Measurements from ENCODE around the gene GIT2. TPM values are rescaled to one million over a fixed set of nuclear protein-coding genes. Genes with fewer than 3 reads are reported as not detected.

The GIT2 gene
- total RNA-seq, 1 experiment from 2014 or later, result 36.7 TPM

GRCh38 chr12:109934026-109934425, 62.1 kb downstream of the GIT2 start:
- TF ChIP-seq CTCF (conservative IDR thresholded peaks at IDR 0.05) (peak; percentile 50; the same call in 1 of the 2 replicates), EZH2 (IDR thresholded peaks at IDR 0.05; ENCODE audit: low read depth) (no peak)
- peak in 1 of 2 experiments; percentile 28 for DNase-seq
- no peak overlapping the region for H3K4me2 ChIP-seq
- no peak overlapping the region for H3K27ac ChIP-seq
- H2AFZ ChIP-seq, result no peak overlapping the region
- H3K9me2 ChIP-seq (ENCODE audit: insufficient read depth), result no peaks in the 10 kb centered on the region
- intact Hi-C loops (cut with micrococcal nuclease; ENCODE audit: unreplicated experiment), result no loop called here
- H3K36me3 ChIP-seq (ENCODE audit: low read depth), result peaks cover 12% of the 10 kb centered on the region; the same call in 1 of the 2 replicates
- 0 out of 2 replicates have a peak, but pooled peaks cover 3% of the 10 kb centered on the region for H3K4me1 ChIP-seq (replicated peaks; ENCODE audit: insufficient read depth)
- no peak overlapping the region for H3K4me3 ChIP-seq
- H4K20me1 ChIP-seq (ENCODE audit: insufficient read depth), result no peaks in the 10 kb centered on the region
- POLR2A ChIA-PET (ENCODE audit: unreplicated experiment), result no interaction called here
- CTCF ChIA-PET, result no interaction called here
- H3K27me3 ChIP-seq (ENCODE audit: insufficient read depth, low read depth), result no peaks in the 10 kb centered on the region
- no TSS peak for BruUV-seq (replicated peaks)
- peaks cover 12% of the 10 kb centered on the region; the same call in 1 of the 2 replicates for H3F3A ChIP-seq (ENCODE audit: insufficient read depth, low read depth)
- no peaks in the 10 kb centered on the region for H3K79me2 ChIP-seq (ENCODE audit: low read depth)
- H3K9me3 ChIP-seq (ENCODE audit: insufficient read depth, low read depth), result no peaks in the 10 kb centered on the region

- BruUV-seq (replicated peaks), result no TSS peak
- POLR2A ChIA-PET (ENCODE audit: unreplicated experiment), result no interaction called here
- no peak overlapping the region for H3K4me3 ChIP-seq
Measured at GRCh38 chr12:109932878-109933503, 63.2 kb downstream of the GIT2 start.

GRCh38 chr12:109931143-109931542, 65.0 kb downstream of the GIT2 start:
- H4K20me1 ChIP-seq (ENCODE audit: insufficient read depth), result no peaks in the 10 kb centered on the region
- intact Hi-C loops (cut with micrococcal nuclease; ENCODE audit: unreplicated experiment), result no loop called here
- H3K79me2 ChIP-seq (ENCODE audit: low read depth), result no peaks in the 10 kb centered on the region
- ChIA-PET POLR2A (ENCODE audit: unreplicated experiment) (no interaction called here), CTCF (no interaction called here)
- H3K27ac ChIP-seq, result no peak overlapping the region
- 0 out of 2 replicates have a peak, but pooled peaks cover 12% of the 10 kb centered on the region for H3K36me3 ChIP-seq (ENCODE audit: low read depth)
- TF ChIP-seq CTCF (conservative IDR thresholded peaks at IDR 0.05), result no peak
- TF ChIP-seq EZH2 (IDR thresholded peaks at IDR 0.05; ENCODE audit: low read depth), result no peak
- no peaks in the 10 kb centered on the region for H3K9me2 ChIP-seq (ENCODE audit: insufficient read depth)
- H3F3A ChIP-seq (ENCODE audit: insufficient read depth, low read depth), result peaks cover 12% of the 10 kb centered on the region; the same call in 1 of the 2 replicates
- no TSS peak for BruUV-seq (replicated peaks)
- no peak overlapping the region for H2AFZ ChIP-seq
- DNase-seq, result no peak
- H3K9me3 ChIP-seq (ENCODE audit: insufficient read depth, low read depth), result no peaks in the 10 kb centered on the region
- 0 out of 2 replicates have a peak, but pooled peaks cover 3% of the 10 kb centered on the region for H3K4me1 ChIP-seq (replicated peaks; ENCODE audit: insufficient read depth)
- H3K27me3 ChIP-seq (ENCODE audit: insufficient read depth, low read depth), result no peaks in the 10 kb centered on the region
- H3K4me2 ChIP-seq, result no peak overlapping the region
- no peak overlapping the region for H3K4me3 ChIP-seq

More at GRCh38 chr12:109932878-109933503, 63.2 kb downstream of the GIT2 start:
- Histone ChIP-seq H3K9me2 (ENCODE audit: insufficient read depth) (no peaks in the 10 kb centered on the region), H3K9me3 (ENCODE audit: insufficient read depth, low read depth) (no peaks in the 10 kb centered on the region), H3F3A (ENCODE audit: insufficient read depth, low read depth) (peaks cover 12% of the 10 kb centered on the region; the same call in 1 of the 2 replicates), H3K27me3 (ENCODE audit: insufficient read depth, low read depth) (no peaks in the 10 kb centered on the region), H3K36me3 (ENCODE audit: low read depth) (peaks cover 12% of the 10 kb centered on the region; the same call in 1 of the 2 replicates), H3K4me2 (no peak overlapping the region), H4K20me1 (ENCODE audit: insufficient read depth) (no peaks in the 10 kb centered on the region), H3K79me2 (ENCODE audit: low read depth) (no peaks in the 10 kb centered on the region), H3K27ac (no peak overlapping the region), H3K4me1 (replicated peaks; ENCODE audit: insufficient read depth) (0 out of 2 replicates have a peak, but pooled peaks cover 3% of the 10 kb centered on the region), H2AFZ (no peak overlapping the region)
- intact Hi-C loops (cut with micrococcal nuclease; ENCODE audit: unreplicated experiment), result no loop called here
- DNase-seq, result no peak
- CTCF ChIA-PET, result no interaction called here
- TF ChIP-seq EZH2 (IDR thresholded peaks at IDR 0.05; ENCODE audit: low read depth) (no peak), CTCF (conservative IDR thresholded peaks at IDR 0.05) (no peak)
